GM18498 (cell line): ENCODE results near the gene CNTN5.

Experiments used
- ATAC-seq: cut with Tn5 transposase; IDR thresholded peaks from one replicate; pipeline ENCODE4 v1.9.1; 2021; ENCODE audit warnings: mild to moderate bottlenecking, moderate library complexity; ENCODE audit not compliant: unreplicated experiment

The CNTN5 gene

GRCh38 chr11:99884750-99885149 lies 864.0 kb downstream of the CNTN5 start:
- ATAC-seq = no peak

- ATAC-seq = no peak
These were observed 866.7 kb downstream of the CNTN5 start for GRCh38 chr11:99887481-99887880.

- no peak for ATAC-seq
These were observed 873.1 kb downstream of the CNTN5 start for GRCh38 chr11:99893811-99894210.

- ATAC-seq = no peak
These were observed 880.4 kb downstream of the CNTN5 start for GRCh38 chr11:99901175-99901574.

GRCh38 chr11:99911116-99911515 lies 890.4 kb downstream of the CNTN5 start:
- no peak for ATAC-seq

- ATAC-seq = no peak
These were observed 895.3 kb downstream of the CNTN5 start for GRCh38 chr11:99916078-99916477.

GRCh38 chr11:99918761-99919160 lies 898.0 kb downstream of the CNTN5 start:
- ATAC-seq = no peak

GRCh38 chr11:99920956-99921355 lies 900.2 kb downstream of the CNTN5 start:
- ATAC-seq = no peak

- ATAC-seq = no peak
These were observed 905.2 kb downstream of the CNTN5 start for GRCh38 chr11:99925968-99926367.

- no peak for ATAC-seq
These were observed 911.9 kb downstream of the CNTN5 start for GRCh38 chr11:99932684-99933083.

- ATAC-seq = no peak
These were observed 913.3 kb downstream of the CNTN5 start for GRCh38 chr11:99934008-99934407.

- no peak for ATAC-seq
These were observed 916.6 kb downstream of the CNTN5 start for GRCh38 chr11:99937330-99937729.

GRCh38 chr11:99952816-99953215 lies 932.1 kb downstream of the CNTN5 start:
- no peak for ATAC-seq

GRCh38 chr11:99960536-99960935 lies 939.8 kb downstream of the CNTN5 start:
- ATAC-seq = no peak

- no peak for ATAC-seq
These were observed 947.6 kb downstream of the CNTN5 start for GRCh38 chr11:99968336-99968735.

GRCh38 chr11:99973993-99974392 lies 953.2 kb downstream of the CNTN5 start:
- ATAC-seq = no peak

GRCh38 chr11:99979042-99979441 lies 958.3 kb downstream of the CNTN5 start:
- ATAC-seq = no peak

- no peak for ATAC-seq
These were observed 967.2 kb downstream of the CNTN5 start for GRCh38 chr11:99987821-99988470.

- no peak for ATAC-seq
These were observed 967.7 kb downstream of the CNTN5 start for GRCh38 chr11:99988471-99988837.

- ATAC-seq = no peak
These were observed 983.2 kb downstream of the CNTN5 start for GRCh38 chr11:100003985-100004384.

GRCh38 chr11:100004541-100004940 lies 983.8 kb downstream of the CNTN5 start:
- no peak for ATAC-seq

GRCh38 chr11:100008417-100008816 lies 987.7 kb downstream of the CNTN5 start:
- no peak for ATAC-seq

- ATAC-seq = no peak
These were observed 989.0 kb downstream of the CNTN5 start for GRCh38 chr11:100009728-100010127.
